Keratinocyte (primary cell): ENCODE results near the gene POLR1G. TPM values are rescaled to one million over a fixed set of nuclear protein-coding genes. Genes with fewer than 3 reads are reported as not detected.

Source experiments
- DNase-seq: peaks from one replicate; pipeline ENCODE4 v3.0.0-alpha.2; 2011; ENCODE audit warnings: low read depth, missing footprints, low spot score
- FAIRE-seq: peaks from 2 replicates; lab custom pipeline; 2011; peaks lifted over from hg19 to GRCh38; lab: Jason Lieb, UNC
- H2AFZ ChIP-seq: 2 replicates; pipeline ENCODE4 v1.6.0; 2012; ENCODE audit warnings: low read length, control low read depth, inconsistent platforms; ENCODE audit not compliant: control insufficient read depth
- H3K27ac ChIP-seq: 2 replicates; pipeline ENCODE4 v1.5.1; 2011; ENCODE audit warnings: low read length; ENCODE audit not compliant: control insufficient read depth, insufficient read depth
- H3K27me3 ChIP-seq: 3 replicates; pipeline ENCODE4 v1.6.0; 2011; ENCODE audit warnings: low read length; ENCODE audit not compliant: control insufficient read depth, insufficient read depth; ENCODE audit errors: extremely low read depth
- H3K36me3 ChIP-seq, 2 experiments: 2 replicates in 1 of 2; 3 replicates in 1 of 2; pipeline ENCODE4 v1.5.1; 2011; ENCODE audit warnings: low read length in 2 of 2, mild to moderate bottlenecking in 1 of 2; ENCODE audit not compliant: control insufficient read depth in 2 of 2, insufficient read depth in 2 of 2; ENCODE audit errors: extremely low read depth in 1 of 2
- H3K4me1 ChIP-seq: 3 replicates; pipeline ENCODE4 v1.5.1; 2011; ENCODE audit warnings: low read length; ENCODE audit not compliant: control insufficient read depth, insufficient read depth; ENCODE audit errors: extremely low read depth
- H3K4me2 ChIP-seq: 3 replicates; pipeline ENCODE4 v1.6.0; 2011; ENCODE audit warnings: low read depth, low read length; ENCODE audit not compliant: control insufficient read depth, insufficient read depth; ENCODE audit errors: extremely low read depth
- H3K4me3 ChIP-seq, 3 experiments: fragments of 200-600 bp in 1 of 3; sonication (generic) in 1 of 3; 2 replicates in 2 of 3; 3 replicates in 1 of 3; pipeline ENCODE4 v1.5.1; 2011 to 2016; ENCODE audit warnings: low read length in 3 of 3, mild to moderate bottlenecking in 3 of 3, control low read depth in 2 of 3, inconsistent platforms in 1 of 3, low read depth in 1 of 3, mixed read lengths in 1 of 3, mixed run types in 1 of 3, moderate library complexity in 1 of 3; ENCODE audit not compliant: control insufficient read depth in 2 of 3, insufficient read depth in 2 of 3; ENCODE audit errors: extremely low read depth in 1 of 3
- H3K79me2 ChIP-seq: 2 replicates; pipeline ENCODE4 v1.6.0; 2012; ENCODE audit warnings: low read length; ENCODE audit not compliant: control insufficient read depth, insufficient read depth
- H3K9ac ChIP-seq: 3 replicates; pipeline ENCODE4 v1.6.0; 2011; ENCODE audit warnings: low read length; ENCODE audit not compliant: control insufficient read depth, insufficient read depth; ENCODE audit errors: extremely low read depth
- H3K9me1 ChIP-seq: 3 replicates; pipeline ENCODE4 v1.6.0; 2011; ENCODE audit warnings: low read length; ENCODE audit not compliant: control insufficient read depth, insufficient read depth; ENCODE audit errors: extremely low read depth
- H3K9me3 ChIP-seq: 2 replicates; pipeline ENCODE4 v1.5.1; 2012; ENCODE audit warnings: low read depth, low read length; ENCODE audit not compliant: control insufficient read depth
- H4K20me1 ChIP-seq: 3 replicates; pipeline ENCODE4 v1.6.0; 2011; ENCODE audit warnings: low read length; ENCODE audit not compliant: control insufficient read depth, insufficient read depth; ENCODE audit errors: extremely low read depth
- CTCF ChIP-seq, 3 experiments: IDR thresholded peaks in 1 of 3; conservative IDR thresholded peaks in 1 of 3; optimal IDR thresholded peaks in 1 of 3; 2 replicates in 2 of 3; 3 replicates in 1 of 3; pipeline versions ENCODE3 to v1.5.1; 2011; ENCODE audit warnings: low read length in 3 of 3, mild to moderate bottlenecking in 3 of 3, moderate library complexity in 2 of 3, control low read depth in 1 of 3, inconsistent platforms in 1 of 3; ENCODE audit not compliant: insufficient read depth in 2 of 3; ENCODE audit errors: extremely low read depth in 1 of 3
- EZH2 ChIP-seq: IDR thresholded peaks from one replicate; pipeline ENCODE4 v1.6.1; 2012; ENCODE audit warnings: inconsistent platforms, mild to moderate bottlenecking, low read length, moderate library complexity
- dilution Hi-C: fragments of 300-500 bp; cut with MboI; formaldehyde crosslinking; loops from one replicate; pipeline ENCODE4 v1.7.0; 2020; ENCODE audit warnings: low sequenced_read_pairs; ENCODE audit not compliant: extremely low pct_ligation_motif_present
- polyA plus RNA-seq, 5 experiments: library from polyadenylated mRNA; depleted of rRNA in 3 of 5; stranded (reverse) in 3 of 5; stranded (forward) in 1 of 5; unstranded in 1 of 5; fragments of >200 nt; gene quantifications; 1 replicate in 1 of 5; 2 replicates in 3 of 5; 3 replicates in 1 of 5; pipeline versions ENCODE4 v1.2.1 to v1.2.3, GENCODE V29; 2011 to 2012; ENCODE audit warnings: missing spikeins in 2 of 5, low read depth in 1 of 5, low replicate concordance in 1 of 5

POLR1G gene
- polyA plus RNA-seq, 1 donor (not counting 4 experiments of a cell fraction or from before 2014, with no cell fraction given), result 9.8 TPM

GRCh38 chr19:45363861-45364459 is 42.5 kb upstream of the POLR1G start:
- dilution Hi-C loops, result no loop called here
- no peak overlapping the region for H2AFZ ChIP-seq
- H3K79me2 ChIP-seq, result peaks cover 6% of the 10 kb centered on the region
- H4K20me1 ChIP-seq, result no peaks in the 10 kb centered on the region
- H3K4me2 ChIP-seq, result no peak overlapping the region
- FAIRE-seq (no peak), DNase-seq (no peak)
- H3K4me1 ChIP-seq, result peaks cover under 1% of the 10 kb centered on the region
- no peak overlapping the region for H3K4me3 ChIP-seq
- H3K9ac ChIP-seq, result no peak overlapping the region
- peaks cover 28 to 37% of the 10 kb centered on the region in 2 experiments for H3K36me3 ChIP-seq
- H3K27me3 ChIP-seq, result no peaks in the 10 kb centered on the region
- no peak overlapping the region for H3K27ac ChIP-seq
- TF ChIP-seq CTCF (optimal IDR thresholded peaks at IDR 0.05 in 1 of 3, IDR thresholded peaks at IDR 0.05 in 1 of 3, conservative IDR thresholded peaks at IDR 0.05 in 1 of 3; ENCODE audit: extremely low read depth in 1 of 3, insufficient read depth in 2 of 3, low read length in 3 of 3), result no peak
- TF ChIP-seq EZH2, result no peak
- H3K9me3 ChIP-seq, result no peaks in the 10 kb centered on the region
- no peaks in the 10 kb centered on the region for H3K9me1 ChIP-seq

- H3K79me2 ChIP-seq, result peaks cover 10% of the 10 kb centered on the region
- no peak overlapping the region for H3K4me2 ChIP-seq
- H2AFZ ChIP-seq, result no peak overlapping the region
- H3K4me1 ChIP-seq, result peaks cover 7% of the 10 kb centered on the region
- H3K36me3 ChIP-seq, result peaks cover 26 to 32% of the 10 kb centered on the region in 2 experiments
- DNase-seq (no peak), FAIRE-seq (no peak)
- no peak for TF ChIP-seq EZH2
- TF ChIP-seq CTCF (optimal IDR thresholded peaks at IDR 0.05 in 1 of 3, IDR thresholded peaks at IDR 0.05 in 1 of 3, conservative IDR thresholded peaks at IDR 0.05 in 1 of 3; ENCODE audit: extremely low read depth in 1 of 3, insufficient read depth in 2 of 3, low read length in 3 of 3), result no peak
- no peaks in the 10 kb centered on the region for H3K27me3 ChIP-seq
- H3K9me3 ChIP-seq, result no peaks in the 10 kb centered on the region
- dilution Hi-C loops, result no loop called here
- no peaks in the 10 kb centered on the region for H3K9me1 ChIP-seq
- no peaks in the 10 kb centered on the region for H4K20me1 ChIP-seq
- no peak overlapping the region for H3K9ac ChIP-seq
- no peak overlapping the region for H3K27ac ChIP-seq
- H3K4me3 ChIP-seq, result no peak overlapping the region
Measured at GRCh38 chr19:45364696-45365095, 41.7 kb upstream of the POLR1G start.
